ENCODE measurements around the gene MYH10.

DNA sequence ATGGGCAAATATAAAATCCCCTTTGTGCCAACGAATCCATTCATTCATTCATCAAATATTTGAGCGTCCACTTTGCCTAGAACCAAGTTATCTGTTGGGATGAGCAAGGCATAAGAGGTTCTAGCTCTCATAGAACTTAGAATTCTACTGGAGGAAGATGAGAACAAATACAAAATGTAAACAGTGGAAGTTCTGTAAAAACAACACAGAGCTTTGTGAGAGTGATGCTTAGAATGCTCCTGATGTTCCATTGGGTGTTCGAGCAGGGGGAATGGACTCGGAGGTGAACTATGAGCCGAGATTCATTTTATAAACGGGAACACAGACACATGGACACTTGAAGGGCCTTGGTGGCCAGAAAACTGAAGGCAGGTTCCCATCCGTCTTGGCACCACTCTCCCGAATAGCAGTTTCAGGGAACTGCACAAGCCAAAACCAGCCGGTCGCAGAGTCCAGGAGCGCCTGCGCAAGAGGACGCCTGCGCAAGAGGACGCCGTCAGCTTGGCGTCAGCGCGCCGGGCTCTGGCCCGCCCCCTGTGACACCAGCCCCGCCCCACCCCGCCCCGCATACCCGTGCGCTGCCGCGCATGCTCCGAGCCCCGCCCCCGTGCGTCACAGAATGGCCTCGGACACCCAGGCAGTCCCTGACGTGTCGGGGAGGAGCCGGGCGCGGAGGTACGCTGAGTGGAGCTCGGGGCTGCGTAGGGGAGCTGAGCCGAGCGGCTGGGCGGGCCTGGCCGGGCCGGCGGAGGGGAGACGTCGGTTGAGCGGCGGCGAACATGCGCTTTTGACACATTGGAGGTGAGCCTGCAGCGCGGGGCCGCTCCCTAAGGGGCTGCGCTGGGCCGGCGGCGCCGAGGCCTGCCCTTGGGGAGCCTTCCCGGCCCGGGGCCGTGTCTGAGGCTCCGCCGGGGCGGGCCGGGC is 195.0 kb downstream of the MYH10 start, which contains the start of gene NDEL1:
- TF ChIP-seq, protein P1, sequence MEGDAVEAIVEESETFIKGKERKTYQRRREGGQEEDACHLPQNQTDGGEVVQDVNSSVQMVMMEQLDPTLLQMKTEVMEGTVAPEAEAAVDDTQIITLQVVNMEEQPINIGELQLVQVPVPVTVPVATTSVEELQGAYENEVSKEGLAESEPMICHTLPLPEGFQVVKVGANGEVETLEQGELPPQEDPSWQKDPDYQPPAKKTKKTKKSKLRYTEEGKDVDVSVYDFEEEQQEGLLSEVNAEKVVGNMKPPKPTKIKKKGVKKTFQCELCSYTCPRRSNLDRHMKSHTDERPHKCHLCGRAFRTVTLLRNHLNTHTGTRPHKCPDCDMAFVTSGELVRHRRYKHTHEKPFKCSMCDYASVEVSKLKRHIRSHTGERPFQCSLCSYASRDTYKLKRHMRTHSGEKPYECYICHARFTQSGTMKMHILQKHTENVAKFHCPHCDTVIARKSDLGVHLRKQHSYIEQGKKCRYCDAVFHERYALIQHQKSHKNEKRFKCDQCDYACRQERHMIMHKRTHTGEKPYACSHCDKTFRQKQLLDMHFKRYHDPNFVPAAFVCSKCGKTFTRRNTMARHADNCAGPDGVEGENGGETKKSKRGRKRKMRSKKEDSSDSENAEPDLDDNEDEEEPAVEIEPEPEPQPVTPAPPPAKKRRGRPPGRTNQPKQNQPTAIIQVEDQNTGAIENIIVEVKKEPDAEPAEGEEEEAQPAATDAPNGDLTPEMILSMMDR (IDR thresholded peaks at IDR 0.05; ENCODE audit: poor library complexity), result no peak
- TF ChIP-seq EZH2 (IDR thresholded peaks at IDR 0.05; ENCODE audit: borderline replicate concordance), result no peak
